Measurements from ENCODE around the gene TRAPPC14.
A peak's percentile ranks its signal among the peaks of the same experiment; 100 is the strongest.
"Not testable (repeated sequence)": the region's sequence is repeated elsewhere in the genome, so short reads cannot be mapped to it uniquely, and the experiment has no call there.

The TRAPPC14 gene, protein sequence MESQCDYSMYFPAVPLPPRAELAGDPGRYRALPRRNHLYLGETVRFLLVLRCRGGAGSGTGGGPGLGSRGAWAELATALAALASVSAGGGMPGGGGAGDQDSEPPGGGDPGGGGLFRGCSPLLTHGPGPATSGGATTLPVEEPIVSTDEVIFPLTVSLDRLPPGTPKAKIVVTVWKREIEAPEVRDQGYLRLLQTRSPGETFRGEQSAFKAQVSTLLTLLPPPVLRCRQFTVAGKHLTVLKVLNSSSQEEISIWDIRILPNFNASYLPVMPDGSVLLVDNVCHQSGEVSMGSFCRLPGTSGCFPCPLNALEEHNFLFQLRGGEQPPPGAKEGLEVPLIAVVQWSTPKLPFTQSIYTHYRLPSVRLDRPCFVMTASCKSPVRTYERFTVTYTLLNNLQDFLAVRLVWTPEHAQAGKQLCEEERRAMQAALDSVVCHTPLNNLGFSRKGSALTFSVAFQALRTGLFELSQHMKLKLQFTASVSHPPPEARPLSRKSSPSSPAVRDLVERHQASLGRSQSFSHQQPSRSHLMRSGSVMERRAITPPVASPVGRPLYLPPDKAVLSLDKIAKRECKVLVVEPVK

DNA sequence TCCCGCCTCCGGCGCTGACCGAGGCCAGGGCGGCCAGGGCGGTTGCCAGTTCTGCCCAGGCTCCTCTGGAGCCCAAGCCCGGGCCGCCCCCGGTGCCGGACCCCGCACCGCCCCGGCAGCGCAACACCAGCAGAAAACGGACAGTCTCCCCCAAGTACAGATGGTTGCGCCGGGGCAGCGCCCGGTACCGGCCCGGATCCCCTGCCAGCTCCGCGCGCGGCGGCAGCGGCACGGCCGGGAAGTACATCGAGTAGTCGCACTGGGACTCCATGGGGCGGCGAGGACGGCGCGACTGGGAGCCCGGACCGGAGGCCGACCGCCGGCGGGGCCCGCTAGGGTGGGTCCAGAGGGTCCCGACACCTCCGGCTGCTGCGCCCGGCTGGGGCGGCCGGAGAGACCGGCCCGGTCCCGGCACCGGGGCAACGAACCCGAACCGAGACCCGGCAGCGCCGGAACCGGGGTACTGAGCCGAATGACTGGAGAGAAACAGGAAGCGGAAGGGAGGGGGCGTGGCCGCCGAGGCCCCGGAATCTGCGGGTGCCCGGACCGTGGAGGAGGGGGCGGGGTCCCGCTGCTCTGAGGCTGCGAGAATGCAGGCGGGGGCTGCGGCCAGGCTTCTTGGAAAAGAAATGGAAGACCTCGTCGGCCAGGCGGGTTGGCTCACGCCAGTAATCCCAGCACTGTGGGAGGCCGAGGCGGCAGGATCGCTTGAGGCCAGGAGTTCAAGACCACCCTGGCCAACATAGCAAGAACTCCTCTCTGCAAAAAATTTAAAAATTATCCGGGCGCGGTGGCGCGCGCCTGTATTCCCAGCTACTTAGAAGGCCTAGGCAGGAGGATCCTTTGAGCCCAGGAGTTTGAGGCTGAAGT, at the start of gene TRAPPC14:
Gene TRAPPC14, minus strand, starts transcription at position 495 of the 870 bp plus-strand sequence. Its CDS starts 224 bp downstream, at position 271.
- DNase-seq: peak; percentile 85

DNA sequence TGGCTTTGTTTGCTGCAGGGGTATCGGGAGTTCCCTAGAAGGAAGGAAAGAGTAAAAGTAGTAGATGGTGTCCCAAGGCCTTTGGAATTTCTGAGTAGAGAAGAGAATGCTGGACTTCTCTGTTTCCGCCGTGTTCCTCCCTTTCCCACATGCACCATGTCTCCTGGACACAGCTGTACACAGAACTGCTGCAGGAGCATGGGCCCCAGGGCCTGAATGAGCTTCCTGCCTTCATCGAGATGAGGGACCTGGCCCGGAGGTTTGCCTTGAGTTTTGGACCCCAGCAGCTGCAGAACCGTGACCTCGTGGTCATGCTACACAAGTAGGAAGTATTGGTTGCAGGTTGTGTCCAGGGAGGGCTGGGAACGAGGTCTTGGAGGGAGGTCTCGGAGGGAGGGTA, 45.9 kb upstream of the TRAPPC14 start:
- no peak for DNase-seq

DNA sequence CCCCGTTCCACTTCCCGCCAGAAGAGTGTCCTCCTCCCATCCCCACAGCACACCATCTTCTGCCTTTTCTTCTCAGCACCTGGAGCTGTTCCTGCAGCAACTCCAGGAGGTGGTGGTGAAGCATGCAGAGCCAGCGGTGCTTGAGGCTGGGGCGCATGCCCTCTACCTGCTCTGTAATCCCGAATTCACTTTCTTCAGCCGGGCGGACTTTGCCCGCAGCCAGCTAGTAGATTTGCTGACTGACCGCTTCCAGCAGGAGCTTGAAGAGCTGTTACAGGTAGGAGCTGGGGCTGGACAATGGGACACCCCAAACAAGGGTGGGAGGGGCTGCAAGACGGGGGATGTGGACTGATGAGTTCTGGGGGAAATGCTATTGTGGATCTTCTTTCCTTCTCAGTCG, 42.2 kb upstream of the TRAPPC14 start:
- no peak for DNase-seq

DNA sequence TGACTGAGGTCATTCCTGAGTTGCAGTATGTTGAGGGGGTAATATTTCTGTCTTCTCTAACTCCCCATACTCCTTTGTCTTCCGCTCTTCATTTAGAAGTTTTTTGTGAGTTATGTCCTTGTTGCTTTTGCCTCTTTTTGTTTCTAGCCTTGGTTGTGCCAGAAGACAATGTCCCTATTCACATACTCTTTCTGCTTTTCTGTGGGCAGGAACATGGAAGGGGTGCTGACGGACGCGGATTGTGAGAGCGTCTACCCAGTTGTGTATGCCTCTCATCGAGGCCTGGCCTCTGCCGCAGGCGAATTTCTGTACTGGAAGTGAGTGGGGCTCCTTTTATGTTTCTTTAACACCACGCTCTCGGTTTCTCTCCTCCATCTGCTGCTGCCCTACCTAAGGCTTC, 39.7 kb upstream of the TRAPPC14 start:
- DNase-seq: no peak

DNA sequence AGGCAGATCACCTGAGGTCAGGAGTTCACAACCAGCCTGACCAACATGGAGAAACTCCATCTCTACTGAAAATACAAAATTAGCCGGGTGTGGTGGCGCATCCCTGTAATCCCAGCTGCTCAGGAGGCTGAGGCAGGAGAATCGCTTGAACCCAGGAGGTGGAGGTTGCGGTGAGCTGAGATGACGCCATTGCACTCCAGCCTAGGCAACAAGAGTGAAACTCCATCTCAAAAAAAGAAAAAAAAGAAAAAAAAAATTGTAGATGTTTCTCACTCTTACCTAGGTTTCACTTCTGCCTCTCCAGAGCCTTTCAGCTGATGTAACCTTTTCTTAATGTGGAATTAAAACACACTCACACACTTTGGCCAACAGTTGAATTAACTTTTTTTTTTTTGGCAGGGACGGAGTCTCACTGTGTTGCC, 37.4 kb upstream of the TRAPPC14 start:
- not testable (repeated sequence) for DNase-seq

DNA sequence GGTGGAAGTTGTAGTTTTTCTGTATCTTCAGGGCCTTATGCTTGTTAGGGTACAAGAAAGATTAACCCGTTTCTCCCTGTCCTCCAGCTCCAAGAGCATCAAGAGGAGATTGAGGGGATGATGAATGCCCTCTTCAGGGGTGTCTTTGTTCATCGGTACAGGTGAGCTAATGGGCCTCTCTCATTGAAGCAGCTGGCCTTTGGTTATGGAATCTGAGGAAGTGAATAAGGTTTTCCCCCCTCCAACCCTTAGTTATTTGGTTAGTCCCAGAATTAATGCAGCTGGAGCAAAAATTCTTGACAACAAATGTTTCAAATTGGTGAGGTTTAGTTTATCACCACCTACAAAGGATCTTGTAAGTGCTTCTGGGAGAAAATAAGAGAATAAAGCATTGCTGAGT, 36.7 kb upstream of the TRAPPC14 start:
- no peak for DNase-seq

DNA sequence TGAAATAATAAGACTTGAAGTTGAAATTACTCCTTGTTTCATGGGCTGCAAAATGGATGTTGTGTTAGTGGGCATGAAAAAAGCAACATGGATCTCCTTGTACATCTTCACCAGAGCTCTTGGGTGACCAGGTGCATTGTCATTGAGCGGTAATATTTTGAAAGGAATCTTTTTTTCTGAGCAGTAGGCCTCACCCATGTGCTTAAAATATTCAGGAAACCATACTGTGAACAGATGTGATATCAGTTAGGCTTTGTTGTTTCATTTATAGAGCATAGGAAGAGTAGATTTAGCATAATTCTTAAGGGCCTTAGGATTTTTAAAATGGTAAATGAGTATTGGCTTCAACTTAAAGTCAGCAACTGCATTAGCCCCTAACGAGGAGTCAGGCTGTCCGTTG, 34.4 kb upstream of the TRAPPC14 start:
- DNase-seq: no peak

DNA sequence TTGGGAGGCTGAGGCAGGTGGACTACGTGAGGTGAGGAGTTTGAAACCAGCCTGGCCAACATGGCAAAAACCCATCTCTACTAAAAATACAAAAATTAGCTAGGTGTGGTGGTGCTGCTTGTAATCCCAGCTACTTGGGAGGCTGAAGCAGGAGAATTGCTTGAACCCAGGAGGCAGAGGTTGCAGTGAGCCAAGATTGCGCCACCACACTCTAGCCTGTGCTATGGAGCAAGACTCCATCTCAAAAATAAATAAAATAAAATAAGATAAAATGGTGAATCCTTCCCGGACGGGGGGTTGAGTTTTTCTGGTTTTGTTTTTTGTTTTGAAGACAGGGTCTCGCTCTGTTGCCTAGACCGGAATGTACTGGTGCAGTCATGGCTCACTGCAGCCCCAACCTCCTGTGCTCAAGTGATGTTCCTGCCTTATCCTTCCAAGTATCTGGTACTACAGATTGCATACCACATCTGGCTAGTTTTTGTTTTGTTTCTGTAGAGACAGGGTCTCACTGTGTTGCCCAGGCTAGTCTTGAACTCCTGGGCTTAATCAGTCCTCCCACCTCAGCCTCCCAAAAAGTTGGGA, 33.8 kb upstream of the TRAPPC14 start:
- DNase-seq: not testable (repeated sequence)

DNA sequence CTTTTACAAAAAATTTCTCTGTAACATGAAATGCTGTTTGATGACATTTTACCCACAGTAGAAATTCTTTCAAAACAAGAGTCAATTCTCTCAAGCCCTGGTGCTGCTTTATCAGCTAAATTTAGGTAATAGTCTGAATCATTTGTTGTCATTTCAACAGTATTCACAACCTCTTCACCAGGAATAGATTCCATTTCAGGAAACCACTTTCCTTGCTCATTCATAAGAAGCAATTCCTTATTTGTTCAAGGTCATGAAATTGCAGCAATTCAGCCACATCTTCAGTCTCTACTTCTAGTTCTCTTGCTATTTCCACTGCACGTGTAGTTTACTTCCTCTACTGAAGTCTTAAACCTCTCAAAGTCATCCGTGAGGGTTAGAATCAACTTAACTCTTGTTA, 33.3 kb upstream of the TRAPPC14 start:
- DNase-seq: no peak

DNA sequence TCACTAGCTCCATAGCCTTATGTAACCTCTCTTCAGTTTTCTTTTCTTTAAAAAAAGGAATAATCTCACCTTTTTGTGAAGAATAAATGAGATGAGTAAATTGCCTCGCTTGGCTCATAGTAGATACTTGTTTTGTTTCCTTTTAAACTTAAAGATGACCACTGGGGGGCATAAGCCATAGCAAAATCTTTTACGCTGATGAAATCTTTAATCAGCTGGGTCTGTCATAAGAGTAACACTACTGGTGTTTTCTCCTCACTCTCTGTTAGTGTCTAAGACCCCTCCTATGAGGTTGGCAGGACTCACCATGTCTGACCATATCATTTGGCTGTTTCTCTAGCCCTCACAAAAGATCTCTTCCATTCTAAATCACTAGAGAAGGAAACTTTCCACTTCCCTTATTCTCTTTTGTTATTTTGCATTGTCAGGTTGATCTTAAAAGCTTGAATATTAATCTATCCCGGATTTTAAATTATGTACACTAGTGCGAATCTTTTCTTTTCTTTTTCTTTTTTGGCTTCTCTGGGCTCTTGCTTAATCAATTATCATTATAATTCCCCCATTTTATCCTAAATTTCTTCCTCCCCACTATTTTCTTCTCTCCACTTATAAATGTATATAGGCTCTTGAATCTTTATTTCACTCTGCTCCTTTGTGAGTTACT, 31.7 kb upstream of the TRAPPC14 start:
- DNase-seq: no peak

DNA sequence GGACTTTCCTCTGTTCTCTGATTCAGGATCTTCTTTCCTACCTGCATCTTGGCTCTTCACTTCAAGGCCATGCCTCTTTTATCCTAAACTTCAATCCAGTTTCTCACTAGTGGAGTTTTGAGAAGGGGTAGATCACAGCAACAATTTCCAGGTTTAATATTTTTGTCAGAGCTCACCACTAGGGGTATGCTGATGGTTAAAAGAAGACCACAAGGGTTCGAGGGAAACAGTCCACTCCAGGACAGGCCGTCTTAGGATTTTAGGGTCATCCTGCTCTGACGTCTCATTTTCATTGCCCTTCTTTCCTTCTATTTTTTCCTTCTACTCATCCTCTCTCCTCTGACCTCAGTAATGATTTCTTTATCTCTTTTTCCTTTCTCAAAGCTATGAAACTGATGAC, 30.5 kb upstream of the TRAPPC14 start:
- no peak for DNase-seq

DNA sequence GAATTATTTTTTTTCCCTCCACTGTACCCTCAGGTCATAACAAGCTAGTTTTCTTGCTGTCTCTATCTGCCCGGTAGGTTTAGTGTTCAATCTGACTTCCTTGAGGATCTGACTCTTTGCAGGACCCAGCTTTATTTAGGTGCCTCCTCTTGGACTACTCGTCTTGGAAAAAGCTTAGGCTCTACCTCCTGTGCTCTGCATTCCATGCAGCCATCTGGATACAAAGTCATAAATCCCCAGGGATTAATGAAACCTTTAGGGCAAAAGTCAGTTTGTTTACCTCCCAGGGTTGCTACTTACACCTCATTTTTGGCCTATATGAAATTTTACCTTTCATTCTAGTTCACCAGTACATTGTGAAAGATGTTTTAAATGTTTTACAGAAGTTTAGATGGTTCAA, 27.2 kb upstream of the TRAPPC14 start:
- DNase-seq: no peak

DNA sequence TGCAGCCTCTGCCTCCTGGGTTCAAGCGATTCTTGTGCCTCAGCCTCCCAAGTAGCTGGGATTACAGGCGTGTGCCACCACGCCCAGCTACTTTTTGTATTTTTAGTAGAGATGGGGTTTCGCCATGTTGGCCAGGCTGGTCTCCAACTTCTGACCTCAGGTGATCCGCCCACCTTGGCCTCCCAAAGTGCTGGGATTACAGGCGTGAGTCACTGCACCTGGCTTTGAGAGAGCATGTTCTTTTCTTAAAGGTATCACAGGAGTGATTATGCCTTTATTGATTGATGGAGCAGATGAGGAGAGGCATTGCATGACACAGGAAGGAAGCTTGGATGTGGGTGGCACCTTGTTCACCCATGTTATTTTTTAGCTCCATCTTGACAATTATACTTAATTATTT, 24.6 kb upstream of the TRAPPC14 start:
- DNase-seq: not testable (repeated sequence)

DNA sequence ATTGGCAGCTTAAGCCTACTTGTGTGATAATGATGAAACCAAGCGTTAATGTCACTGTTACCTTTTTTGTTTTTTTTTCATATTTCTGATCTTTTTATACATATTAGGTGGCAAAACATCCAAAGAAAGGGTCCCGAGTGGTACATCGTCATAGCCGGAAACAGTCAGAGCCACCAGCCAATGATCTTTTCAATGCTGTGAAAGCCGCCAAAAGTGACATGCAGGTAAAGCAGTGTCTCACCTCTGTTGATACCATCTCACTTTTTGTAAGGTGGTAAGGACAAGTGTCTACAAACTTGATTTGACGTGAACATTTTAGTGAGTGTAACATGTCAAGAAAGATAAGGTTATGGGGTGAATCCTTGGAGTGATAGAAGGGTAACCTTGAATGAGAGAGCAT, 24.1 kb upstream of the TRAPPC14 start:
- not testable (repeated sequence) for DNase-seq

DNA sequence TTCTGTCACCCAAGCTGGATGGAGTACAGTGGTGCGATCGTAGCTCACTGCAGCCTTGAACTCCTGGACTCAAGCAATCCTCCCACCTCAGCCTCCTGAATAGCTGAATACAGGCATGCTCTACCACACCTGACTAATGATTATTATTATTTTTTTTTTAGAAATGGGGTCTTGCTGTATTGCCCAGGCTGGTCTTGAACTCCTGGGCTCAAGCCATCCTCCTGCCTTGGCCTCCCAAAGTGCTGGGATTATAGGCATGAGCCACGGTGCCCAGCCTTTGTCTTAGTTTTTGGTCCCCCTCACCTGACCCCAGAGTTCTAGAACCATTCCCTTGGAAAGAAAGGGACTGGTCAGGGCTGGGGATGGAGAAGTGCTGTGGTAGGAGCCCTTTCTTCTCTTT, 21.6 kb upstream of the TRAPPC14 start:
- not testable (repeated sequence) for DNase-seq

DNA sequence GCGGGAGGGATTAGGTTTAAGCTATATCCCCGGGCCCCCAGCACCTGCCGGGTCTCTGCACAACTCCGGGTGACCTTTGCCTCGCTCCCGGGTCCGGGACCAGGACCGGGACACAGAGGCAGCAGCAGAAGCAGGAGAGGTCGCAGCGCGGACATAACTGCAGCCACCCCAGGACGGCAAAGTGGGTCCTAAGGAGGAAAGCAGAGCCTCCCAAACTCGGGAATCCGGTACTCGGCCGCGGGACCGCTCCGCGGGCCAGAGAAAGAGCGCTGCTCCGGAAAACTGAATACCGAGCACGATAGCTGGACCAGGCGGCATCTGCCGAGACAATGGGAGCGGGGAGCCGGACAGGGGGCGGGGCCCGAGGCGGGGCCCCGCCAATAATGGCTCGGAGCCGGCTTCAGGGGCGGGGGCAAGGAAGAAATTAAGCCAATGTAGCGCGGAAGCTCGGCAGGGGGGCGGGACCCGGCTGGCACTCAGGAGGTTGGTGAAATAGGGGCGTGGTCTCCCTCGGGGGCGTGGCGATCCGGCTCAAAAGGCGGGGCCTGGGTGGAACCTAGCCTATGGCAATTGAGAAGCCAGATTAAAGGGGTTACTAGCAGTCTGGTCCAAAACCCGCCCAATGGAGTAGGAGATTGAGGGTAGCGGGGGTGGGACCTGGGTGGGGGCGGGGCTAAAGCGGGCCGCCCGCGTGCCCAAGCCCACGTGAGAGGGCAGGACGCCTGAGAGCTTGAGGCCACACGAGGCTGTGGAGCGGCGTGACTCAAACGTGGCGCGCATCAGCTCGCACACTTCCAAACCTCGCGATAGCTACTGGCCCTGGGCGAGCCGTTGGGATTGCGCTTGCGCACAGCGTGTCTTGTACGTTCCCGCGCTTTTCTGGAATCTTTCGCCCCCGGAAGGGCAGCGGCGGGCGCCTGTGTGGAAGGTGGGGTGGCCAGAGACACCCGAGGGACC, 18.8 kb upstream of the TRAPPC14 start, which contains the start of the genes GPC2 and STAG3:
Gene GPC2, minus strand, starts transcription at position 337 of the 957 bp plus-strand sequence. Its CDS starts 182 bp downstream, at position 155.
Gene STAG3, plus strand, starts transcription at position 874 of the 957 bp plus-strand sequence. CDS start 2,639 bp downstream, outside the sequence.
- DNase-seq: no peak

DNA sequence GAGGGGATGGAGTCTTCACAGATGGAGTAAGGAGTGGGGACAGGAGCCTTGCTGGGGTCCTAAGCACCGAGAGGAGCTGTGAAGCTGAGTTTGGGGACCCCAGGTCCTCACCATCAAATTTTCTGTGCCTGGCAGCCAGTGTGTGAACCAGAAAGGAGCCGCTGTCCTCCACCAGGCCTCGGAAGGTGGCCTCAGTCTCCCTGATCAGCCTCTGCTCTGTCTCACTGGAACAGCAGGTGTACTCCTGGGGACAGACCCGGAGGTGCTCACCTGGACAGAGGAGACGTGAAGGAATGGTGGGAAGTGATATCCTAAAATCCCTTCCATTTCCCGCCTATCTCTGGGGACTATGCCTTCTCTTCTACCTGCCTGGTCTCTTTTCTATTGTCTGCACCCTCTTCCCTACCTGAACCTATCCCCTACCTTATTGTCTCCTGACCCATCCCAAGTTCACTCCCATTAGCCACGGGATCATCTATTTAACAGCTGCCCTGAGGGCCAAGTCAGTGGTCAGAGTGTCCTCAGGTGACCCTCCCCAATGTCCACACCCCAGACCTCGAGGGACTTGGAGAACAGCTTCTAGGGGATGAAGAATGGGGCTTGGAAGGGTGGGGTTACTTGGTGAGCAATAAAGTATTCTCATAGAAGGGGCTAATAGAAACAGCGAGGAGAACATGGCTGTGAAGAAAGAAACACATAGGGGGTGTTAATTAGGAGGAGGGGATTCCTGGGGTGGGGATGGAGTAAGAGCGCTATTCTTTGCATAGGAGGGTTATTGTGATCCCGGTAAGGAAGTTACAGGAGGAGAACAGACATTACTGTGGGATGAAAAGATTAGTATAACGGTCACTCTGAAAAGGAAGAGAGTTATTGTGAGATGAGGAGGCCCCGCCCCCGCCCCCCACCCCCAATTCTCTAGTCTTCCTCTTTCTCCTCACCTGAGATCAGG, 17.8 kb upstream of the TRAPPC14 start:
- DNase-seq: no peak

DNA sequence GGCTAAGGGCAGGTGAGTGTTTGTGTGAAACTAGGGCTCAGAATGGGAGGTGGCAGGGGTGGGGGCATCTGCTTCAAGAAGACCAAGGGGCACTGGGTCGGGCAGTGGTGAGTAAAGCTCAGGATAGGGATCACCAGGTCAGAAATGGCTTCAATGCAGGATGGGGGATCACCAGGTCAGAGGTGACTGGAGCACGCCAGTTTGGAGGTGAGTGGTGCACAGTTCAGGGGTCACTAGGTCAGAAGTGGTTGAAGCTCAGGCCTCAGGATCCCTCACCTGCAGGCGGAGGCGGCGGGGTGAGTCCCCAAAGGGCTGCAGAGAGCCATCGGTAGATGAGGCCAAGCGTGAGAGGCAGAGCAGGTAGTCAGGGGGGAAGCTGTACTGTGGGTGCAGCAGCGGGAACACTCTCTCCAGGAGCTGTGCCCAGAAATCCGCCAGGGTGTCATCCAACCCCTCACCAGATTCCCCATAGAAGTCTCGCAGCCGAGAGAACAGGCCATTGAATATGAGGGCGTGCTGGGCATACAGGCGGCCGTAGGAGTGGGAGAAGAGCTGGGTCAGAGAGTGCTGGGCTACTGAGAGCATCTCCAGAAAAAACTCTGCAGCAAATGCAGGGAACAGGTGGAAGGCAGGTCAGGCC, 16.9 kb upstream of the TRAPPC14 start:
- no peak for DNase-seq

DNA sequence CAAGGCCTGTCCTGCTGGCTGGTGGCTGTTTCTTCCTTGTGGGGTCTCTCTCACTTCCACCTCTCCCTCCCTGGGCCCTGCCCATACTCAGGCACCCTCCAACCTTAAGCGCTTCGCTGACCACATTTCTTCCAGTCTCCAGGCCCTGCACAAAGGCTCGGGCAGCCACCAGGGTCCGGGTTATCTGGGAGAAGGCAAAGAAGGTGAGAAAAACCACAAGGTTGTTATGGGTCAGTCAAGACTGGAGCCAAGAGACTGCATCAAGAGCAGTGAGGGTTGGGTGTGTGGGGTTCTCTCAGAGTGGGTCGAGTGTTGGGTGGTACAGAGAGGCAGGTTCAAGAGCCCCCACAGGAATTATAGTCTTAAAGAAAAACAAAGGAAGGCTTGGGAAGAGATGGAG, 16.1 kb upstream of the TRAPPC14 start:
- DNase-seq: no peak

Measured in NK-92 treated with Interleukin-12 subunit alpha and Interleukin-12 subunit beta, amount 100 ng/mL, for 24 hours (cell line).